A172 (cell line): ENCODE data around the gene SCUBE1. TPM values are rescaled to one million over a fixed set of nuclear protein-coding genes. Genes with fewer than 3 reads are reported as not detected.
"Not testable (repeated sequence)": the region's sequence is repeated elsewhere in the genome, so short reads cannot be mapped to it uniquely, and the experiment has no call there.

Experiments used
- DNase-seq: peaks from one replicate; pipeline ENCODE4 v3.0.0-alpha.2; 2015; ENCODE audit warnings: low spot score
- total RNA-seq: library from RNA; depleted of rRNA; stranded (reverse); fragments of >200 nt; shearing (Covaris generic); gene quantifications from 2 replicates; pipeline ENCODE4 v1.2.3, GENCODE V29; 2014

SCUBE1 gene
- total RNA-seq, 1 experiment from 2014 or later, result not detected

- no peak for DNase-seq
Measured at GRCh38 chr22:43356881-43357280, 13.7 kb upstream of the SCUBE1 start.

GRCh38 chr22:43355688-43356087 lies 12.5 kb upstream of the SCUBE1 start:
- DNase-seq, result not testable (repeated sequence)

GRCh38 chr22:43351966-43352345 lies 8.8 kb upstream of the SCUBE1 start:
- no peak for DNase-seq

GRCh38 chr22:43349636-43350035 lies 6.5 kb upstream of the SCUBE1 start:
- DNase-seq, result no peak

GRCh38 chr22:43346521-43346929 lies 3.4 kb upstream of the SCUBE1 start:
- peak; percentile 7 for DNase-seq

- peak; percentile 7 for DNase-seq
Measured at GRCh38 chr22:43345761-43346301, 2.7 kb upstream of the SCUBE1 start.

GRCh38 chr22:43345356-43345755 lies 2.2 kb upstream of the SCUBE1 start:
- no peak for DNase-seq

GRCh38 chr22:43344520-43344787 lies 1.3 kb upstream of the SCUBE1 start:
- no peak for DNase-seq

GRCh38 chr22:43343670-43344519 lies 723 bp upstream of the SCUBE1 start:
- DNase-seq, result no peak

GRCh38 chr22:43342347-43343261 lies 568 bp downstream of the SCUBE1 start:
- DNase-seq, result no peak

GRCh38 chr22:43341565-43341964 lies 1.6 kb downstream of the SCUBE1 start:
- no peak for DNase-seq

GRCh38 chr22:43338766-43339345 lies 4.3 kb downstream of the SCUBE1 start:
- DNase-seq, result no peak

- DNase-seq, result no peak
Measured at GRCh38 chr22:43337946-43338345, 5.2 kb downstream of the SCUBE1 start.

- no peak for DNase-seq
Measured at GRCh38 chr22:43337385-43337784, 5.8 kb downstream of the SCUBE1 start.

GRCh38 chr22:43334378-43334777 lies 8.8 kb downstream of the SCUBE1 start:
- DNase-seq, result no peak

- DNase-seq, result no peak
Measured at GRCh38 chr22:43333978-43334377, 9.2 kb downstream of the SCUBE1 start.

GRCh38 chr22:43333156-43333555 lies 10.0 kb downstream of the SCUBE1 start:
- no peak for DNase-seq

- DNase-seq, result no peak
Measured at GRCh38 chr22:43331698-43332097, 11.5 kb downstream of the SCUBE1 start.

- DNase-seq, result no peak
Measured at GRCh38 chr22:43331069-43331451, 12.1 kb downstream of the SCUBE1 start.

- no peak for DNase-seq
Measured at GRCh38 chr22:43330178-43331068, 12.7 kb downstream of the SCUBE1 start.

GRCh38 chr22:43329061-43329460 lies 14.1 kb downstream of the SCUBE1 start:
- DNase-seq, result no peak

GRCh38 chr22:43327157-43327438 lies 16.1 kb downstream of the SCUBE1 start:
- no peak for DNase-seq
